GM10266 (cell line): ENCODE data around the gene COL6A6.

ENCODE experiments used
- DNase-seq: peaks from one replicate; pipeline ENCODE4 v3.0.0; 2012; ENCODE audit errors: extremely low spot score
- TF ChIP-seq, protein P1 (sequence below): IDR thresholded peaks from 2 replicates; pipeline ENCODE4 v1.5.1; 2012; ENCODE audit warnings: mild to moderate bottlenecking, low read depth; ENCODE audit not compliant: control insufficient read depth, insufficient read depth; ENCODE audit errors: missing control alignments

COL6A6 gene, protein sequence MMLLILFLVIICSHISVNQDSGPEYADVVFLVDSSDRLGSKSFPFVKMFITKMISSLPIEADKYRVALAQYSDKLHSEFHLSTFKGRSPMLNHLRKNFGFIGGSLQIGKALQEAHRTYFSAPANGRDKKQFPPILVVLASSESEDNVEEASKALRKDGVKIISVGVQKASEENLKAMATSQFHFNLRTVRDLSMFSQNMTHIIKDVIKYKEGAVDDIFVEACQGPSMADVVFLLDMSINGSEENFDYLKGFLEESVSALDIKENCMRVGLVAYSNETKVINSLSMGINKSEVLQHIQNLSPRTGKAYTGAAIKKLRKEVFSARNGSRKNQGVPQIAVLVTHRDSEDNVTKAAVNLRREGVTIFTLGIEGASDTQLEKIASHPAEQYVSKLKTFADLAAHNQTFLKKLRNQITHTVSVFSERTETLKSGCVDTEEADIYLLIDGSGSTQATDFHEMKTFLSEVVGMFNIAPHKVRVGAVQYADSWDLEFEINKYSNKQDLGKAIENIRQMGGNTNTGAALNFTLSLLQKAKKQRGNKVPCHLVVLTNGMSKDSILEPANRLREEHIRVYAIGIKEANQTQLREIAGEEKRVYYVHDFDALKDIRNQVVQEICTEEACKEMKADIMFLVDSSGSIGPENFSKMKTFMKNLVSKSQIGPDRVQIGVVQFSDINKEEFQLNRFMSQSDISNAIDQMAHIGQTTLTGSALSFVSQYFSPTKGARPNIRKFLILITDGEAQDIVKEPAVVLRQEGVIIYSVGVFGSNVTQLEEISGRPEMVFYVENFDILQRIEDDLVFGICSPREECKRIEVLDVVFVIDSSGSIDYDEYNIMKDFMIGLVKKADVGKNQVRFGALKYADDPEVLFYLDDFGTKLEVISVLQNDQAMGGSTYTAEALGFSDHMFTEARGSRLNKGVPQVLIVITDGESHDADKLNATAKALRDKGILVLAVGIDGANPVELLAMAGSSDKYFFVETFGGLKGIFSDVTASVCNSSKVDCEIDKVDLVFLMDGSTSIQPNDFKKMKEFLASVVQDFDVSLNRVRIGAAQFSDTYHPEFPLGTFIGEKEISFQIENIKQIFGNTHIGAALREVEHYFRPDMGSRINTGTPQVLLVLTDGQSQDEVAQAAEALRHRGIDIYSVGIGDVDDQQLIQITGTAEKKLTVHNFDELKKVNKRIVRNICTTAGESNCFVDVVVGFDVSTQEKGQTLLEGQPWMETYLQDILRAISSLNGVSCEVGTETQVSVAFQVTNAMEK (N-terminal part only)

DNA sequence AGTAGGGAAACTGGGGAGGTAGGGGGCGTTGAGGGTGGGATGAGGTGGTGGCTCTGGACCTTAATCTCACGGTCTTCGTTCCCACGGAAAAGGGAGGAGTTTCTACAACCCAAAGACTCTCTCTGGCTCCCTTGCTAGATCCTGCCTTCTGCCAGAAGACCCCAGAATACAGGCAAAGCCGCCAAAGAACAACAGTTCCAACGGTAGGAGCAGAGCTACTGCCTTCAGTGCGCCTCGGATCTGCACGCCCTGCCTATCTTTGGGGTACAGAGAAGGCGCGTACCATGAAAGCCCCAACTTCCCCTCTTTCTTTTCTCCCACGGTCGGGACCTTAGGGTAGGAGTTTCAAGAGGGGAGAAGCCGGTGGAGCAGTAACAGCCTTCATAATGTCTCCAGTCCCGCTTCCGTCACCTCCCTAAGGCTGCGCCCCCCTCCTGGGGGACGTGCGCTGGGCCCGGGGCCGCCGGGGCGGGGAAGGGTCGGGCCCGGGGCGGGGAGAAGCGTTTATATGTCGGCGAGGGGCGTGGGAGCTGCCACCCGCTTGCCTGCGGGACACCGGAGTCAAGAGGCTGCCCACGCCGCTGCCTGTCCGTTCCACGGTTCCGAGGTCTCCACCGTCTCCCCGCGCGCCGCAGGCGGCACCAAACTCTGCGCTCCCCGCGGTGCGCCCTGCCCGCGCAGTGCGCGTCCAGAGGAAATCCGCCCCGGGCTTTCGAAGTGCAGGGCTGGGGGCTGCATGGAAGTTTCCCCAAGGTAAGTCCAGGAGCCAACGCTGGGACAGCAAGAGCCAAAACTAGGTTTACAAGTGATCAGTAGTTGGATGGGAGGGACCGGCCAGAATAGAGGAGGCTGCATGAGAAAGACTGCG, at the start of gene COL6A6:
TSS of gene COL6A6 (plus strand) at position 533 of the 868 bp plus-strand sequence. CDS start 43,188 bp downstream, outside the sequence.
- DNase-seq: no peak
- TF ChIP-seq, protein P1, sequence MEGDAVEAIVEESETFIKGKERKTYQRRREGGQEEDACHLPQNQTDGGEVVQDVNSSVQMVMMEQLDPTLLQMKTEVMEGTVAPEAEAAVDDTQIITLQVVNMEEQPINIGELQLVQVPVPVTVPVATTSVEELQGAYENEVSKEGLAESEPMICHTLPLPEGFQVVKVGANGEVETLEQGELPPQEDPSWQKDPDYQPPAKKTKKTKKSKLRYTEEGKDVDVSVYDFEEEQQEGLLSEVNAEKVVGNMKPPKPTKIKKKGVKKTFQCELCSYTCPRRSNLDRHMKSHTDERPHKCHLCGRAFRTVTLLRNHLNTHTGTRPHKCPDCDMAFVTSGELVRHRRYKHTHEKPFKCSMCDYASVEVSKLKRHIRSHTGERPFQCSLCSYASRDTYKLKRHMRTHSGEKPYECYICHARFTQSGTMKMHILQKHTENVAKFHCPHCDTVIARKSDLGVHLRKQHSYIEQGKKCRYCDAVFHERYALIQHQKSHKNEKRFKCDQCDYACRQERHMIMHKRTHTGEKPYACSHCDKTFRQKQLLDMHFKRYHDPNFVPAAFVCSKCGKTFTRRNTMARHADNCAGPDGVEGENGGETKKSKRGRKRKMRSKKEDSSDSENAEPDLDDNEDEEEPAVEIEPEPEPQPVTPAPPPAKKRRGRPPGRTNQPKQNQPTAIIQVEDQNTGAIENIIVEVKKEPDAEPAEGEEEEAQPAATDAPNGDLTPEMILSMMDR: no peak

DNA sequence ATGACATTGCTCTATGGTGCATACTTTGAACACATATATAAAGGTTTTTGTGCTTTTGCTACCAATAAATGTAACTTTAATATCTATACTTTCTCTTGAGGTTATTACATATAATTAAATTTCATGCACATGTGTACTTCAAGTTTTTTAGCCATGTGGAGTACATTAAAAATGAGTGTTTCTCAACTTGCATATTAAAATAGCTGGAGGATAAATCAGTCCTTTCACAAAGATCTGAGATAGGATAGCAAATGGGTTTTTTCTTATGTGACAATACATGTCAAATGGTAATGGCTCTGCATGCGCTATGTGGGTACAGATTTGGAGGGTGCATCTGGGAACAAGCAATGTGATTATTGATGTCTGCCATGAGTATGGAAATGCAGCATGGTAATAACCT, 48.7 kb upstream of the COL6A6 start:
- DNase-seq: no peak
- TF ChIP-seq, protein P1: no peak

DNA sequence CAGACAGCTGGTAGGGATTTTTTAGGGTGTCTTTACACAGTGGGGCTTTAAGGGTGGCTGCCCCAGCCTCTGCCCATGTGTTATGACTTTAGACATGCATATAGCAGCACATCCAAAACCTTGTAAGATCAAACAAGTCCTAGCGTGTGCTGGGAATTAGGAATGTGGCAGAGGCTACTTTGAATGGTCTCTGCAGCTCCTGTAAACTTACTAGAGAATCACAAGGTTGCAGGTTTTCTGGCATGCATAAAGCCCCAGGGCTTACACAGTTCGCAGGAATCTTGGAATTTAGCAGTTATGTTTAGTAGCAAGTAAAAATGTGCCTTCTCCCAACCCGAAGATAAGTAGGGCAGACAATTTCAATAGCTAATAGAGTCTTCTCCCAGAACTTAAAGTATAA, 46.9 kb upstream of the COL6A6 start:
- TF ChIP-seq, protein P1: no peak
- DNase-seq: no peak

DNA sequence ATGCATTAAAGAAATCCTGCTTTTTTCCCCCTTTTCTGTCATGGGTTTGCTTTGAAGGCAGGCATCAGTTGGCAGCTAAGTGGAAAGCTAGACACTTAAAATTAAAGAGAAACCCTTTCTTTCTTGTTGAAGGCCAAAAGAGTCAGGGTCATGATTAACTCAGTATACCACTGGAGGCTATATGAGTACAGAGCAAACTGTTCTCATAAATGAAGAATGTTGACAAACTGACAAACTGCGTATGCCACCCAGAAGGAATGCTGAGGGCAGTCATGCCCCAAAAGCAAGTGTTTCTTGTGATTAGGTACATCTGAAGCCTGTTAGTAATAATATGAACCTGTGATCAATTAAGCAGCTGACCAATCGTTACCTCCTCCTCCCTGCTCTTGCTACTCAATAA, 43.6 kb upstream of the COL6A6 start:
- no peak for DNase-seq
- TF ChIP-seq, protein P1: no peak

DNA sequence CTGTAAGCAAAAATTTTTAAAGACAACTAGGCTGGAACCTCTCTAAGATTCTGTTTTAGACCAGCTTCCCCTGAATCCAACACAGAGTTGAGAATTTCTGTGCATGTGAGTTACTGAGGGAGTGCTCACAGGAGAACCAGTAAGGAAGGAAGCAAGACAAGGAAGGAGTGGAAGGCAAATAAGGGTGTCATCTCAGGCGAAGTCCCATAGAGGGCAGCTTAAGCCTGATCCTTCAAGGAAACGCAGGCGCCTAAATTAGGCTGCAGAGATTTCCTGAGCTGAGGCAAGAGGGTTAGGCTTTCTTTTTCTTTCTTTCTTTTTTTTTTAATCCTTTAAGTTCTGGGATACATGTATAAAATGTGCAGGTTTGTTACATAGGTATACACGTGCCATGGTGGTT, 36.2 kb upstream of the COL6A6 start:
- no peak for DNase-seq
- TF ChIP-seq, protein P1: peak; percentile 8

DNA sequence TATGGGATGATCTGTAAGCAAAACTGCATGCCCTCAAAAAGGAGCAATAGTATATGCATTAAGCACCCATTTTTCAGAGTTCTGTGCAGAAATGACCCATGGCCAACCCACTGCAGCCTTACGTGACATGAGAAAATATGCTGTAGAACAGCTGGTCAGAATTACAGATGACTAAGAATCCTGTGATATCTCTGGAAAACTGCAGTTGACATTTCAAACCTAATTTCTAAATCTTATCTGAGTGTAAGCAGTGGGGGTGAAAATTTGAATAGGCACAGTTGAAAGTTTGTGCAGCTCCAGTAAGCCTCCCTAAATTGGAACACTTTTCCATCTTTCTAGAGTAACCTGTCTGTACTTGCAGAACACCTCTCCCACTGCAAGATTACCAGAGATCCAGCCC, 28.7 kb upstream of the COL6A6 start:
- no peak for DNase-seq
- TF ChIP-seq, protein P1: no peak
